HG03066 (cell line): Measurements from ENCODE around the gene PRR15.

ENCODE experiments used
- ATAC-seq: cut with Tn5 transposase; IDR thresholded peaks from one replicate; pipeline ENCODE4 v1.9.1; 2021; ENCODE audit warnings: low read depth; ENCODE audit not compliant: unreplicated experiment

PRR15 gene

DNA sequence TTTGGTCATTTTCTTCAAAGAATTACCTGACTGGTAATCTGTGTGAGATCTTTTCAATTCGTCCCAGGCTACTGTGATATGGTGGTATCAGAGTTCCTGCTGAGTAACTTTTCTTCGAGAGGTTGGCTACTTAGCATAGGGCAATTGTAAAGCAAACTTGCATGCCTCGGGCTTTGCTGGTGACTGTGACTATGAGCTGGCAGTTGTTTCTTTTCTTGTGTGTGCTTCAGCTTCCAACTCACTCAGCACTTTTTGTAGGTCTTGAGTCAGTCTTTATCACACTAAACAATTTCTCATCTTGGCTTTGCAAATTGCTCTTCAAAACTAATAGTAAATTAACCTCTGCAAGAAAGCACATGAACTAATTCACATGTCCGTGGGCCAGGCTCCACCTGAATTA lies 44.3 kb downstream of the PRR15 start:
- no peak for ATAC-seq

DNA sequence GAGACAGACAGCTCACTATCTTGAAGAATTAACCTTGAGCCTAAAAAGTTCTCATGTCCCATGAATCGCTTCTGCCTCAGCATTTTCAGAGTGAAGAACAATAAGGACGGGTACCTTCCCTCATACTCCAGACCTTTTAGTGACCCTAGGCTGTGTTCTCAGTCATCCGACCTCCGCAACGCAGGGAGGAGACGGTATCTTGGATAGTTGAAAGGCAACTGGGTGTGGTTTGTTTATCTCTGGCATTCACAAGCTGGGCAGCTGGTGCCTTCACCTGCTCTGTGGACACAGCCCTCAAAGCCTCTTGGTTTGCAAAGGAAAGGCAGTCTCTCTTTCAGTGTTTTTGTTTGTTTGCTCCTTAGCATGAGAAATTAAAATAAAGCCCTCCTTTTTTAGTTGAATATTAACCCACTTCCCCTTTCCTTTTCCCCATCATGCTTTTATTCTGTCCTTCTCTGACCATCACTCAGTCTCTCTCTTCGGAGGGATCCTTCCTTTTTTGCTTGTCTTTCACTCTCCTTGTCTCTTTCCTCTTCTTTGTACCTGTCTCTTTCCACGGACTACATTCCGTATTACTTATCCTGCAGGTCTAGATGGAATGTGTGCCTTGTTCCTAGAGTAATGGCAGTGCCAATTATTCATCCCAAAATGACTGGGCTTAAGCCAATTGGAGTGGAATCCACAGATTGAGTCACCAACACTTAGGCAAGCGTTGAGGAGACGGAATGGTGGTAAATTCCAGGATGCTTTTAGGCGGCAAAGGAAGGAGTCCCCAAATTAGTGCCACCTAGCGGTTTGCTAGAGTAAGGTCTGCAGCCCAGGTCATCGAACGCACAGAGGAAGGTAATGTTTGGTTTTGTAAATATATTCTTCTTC lies 45.8 kb downstream of the PRR15 start:
- ATAC-seq = no peak

DNA sequence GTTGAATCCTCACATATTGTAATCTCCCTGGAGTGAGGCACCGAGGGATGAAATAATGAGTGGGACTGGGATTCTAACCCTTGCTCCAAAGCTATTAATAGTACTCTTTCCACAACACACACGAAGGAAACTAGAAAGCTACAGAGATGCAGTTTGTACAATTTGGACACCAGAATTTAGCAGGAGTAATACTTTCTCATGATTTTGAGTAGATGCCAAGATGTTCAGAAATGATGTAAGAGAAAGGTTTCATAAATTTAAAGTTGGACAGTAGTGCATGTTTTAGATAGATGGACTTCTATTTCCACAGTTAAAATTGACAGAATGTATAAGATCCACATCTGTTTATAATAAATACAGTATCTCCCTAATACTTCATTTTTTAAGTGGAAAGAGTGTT lies 46.5 kb downstream of the PRR15 start:
- no peak for ATAC-seq

DNA sequence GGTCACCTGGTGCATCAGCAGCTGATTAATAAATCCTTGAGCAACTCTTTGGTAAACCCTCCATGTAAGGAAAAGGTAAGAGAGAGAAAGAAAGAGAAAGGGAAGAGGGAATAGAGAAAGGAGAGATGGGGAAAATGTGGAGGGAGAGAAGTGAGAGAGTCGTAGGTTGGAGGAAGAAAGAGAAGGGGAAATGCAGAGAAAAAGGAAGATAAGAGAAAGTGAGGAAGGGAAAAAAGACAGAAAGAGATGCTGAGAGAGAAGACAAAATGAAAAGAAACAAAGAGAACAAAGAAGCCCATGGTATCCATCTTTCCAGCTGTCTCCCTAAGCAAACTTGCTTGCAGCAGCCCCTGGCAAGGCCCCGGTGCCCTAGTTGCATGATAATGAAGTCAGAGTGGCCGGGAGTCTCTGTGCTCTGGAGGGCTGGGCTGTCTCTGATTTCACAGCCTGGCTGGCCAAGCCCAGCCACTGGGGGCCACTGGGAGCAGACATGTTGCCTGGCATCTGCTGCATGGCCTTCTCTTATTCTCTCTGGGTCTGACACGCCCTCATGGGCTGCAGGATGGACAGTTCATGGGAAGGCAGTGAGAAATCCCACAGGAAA lies 48.4 kb downstream of the PRR15 start:
- ATAC-seq = no peak

DNA sequence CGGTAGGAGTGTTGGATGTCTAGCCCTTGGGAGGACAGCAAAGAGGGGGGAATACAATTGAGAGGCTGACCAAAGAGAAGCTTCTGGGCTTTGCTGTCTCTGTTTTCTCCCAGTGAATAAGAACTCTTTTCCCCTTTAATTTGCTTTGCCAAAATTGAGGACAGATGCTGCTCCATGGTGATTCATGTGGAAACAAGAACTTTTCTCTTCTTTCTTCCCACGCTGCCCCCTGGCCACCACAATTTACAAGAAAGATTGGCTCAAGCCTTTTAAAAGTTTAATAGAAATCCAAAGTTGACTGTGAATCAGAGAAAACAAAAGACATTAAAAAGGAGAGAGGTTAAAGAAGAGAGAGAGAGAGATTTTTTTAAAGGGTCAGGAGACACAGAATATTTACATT lies 49.0 kb downstream of the PRR15 start:
- ATAC-seq = no peak

DNA sequence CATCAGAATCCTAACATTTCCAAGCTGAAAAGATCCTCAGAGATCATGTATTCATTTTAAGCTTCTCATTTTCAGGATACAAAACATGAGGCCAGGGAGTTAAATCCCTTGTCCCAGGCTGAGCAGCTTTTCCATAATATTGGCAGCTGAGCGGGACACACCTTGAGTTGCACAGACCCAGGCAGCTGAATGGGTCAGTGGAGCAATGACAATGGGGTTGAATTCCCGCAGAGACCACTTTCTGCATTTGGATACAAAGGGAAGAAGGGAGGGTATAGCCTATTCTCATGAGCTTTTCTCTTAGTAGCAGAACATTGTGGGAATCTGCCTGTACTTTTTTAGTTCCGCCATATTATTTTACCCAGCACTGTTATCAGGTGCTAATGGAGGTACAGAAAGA lies 49.5 kb downstream of the PRR15 start:
- no peak for ATAC-seq

DNA sequence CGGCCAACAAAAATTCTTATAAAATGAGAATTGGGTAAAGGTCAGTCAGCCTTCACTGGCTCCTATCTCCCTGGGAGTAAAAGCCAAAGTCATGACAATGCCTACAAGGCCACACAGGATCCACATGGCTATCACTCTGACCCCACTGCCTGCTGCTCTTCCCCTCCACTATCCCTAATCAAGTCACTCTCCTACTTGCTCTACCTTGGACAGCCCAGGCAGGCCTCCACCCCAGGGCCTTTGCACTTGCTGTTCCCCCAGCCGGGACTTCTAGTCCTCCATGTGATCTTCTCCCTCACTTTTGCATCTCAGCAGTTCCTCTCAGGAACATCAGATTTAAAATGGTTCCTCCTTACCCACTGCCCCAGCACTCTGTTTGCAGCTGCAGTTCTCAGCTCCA lies 50.6 kb downstream of the PRR15 start:
- no peak for ATAC-seq
